IMR-90 (cell line): ENCODE measurements around the gene BPIFB1.

Source experiments
- CEBPB ChIP-seq: IDR thresholded peaks from 2 replicates; pipeline ENCODE4 v1.6.1; 2012; ENCODE audit warnings: low read depth, low read length, improper control_type of control experiment
- RAD21 ChIP-seq: IDR thresholded peaks from 2 replicates; pipeline ENCODE4 v1.6.1; 2012; ENCODE audit warnings: low read length, improper control_type of control experiment

GRCh38 chr20:33298391-33298790, 15.4 kb downstream of the BPIFB1 start:
- no peak for TF ChIP-seq RAD21
- no peak for TF ChIP-seq CEBPB
